Measurements from ENCODE around the gene PLXNA2.

DNA sequence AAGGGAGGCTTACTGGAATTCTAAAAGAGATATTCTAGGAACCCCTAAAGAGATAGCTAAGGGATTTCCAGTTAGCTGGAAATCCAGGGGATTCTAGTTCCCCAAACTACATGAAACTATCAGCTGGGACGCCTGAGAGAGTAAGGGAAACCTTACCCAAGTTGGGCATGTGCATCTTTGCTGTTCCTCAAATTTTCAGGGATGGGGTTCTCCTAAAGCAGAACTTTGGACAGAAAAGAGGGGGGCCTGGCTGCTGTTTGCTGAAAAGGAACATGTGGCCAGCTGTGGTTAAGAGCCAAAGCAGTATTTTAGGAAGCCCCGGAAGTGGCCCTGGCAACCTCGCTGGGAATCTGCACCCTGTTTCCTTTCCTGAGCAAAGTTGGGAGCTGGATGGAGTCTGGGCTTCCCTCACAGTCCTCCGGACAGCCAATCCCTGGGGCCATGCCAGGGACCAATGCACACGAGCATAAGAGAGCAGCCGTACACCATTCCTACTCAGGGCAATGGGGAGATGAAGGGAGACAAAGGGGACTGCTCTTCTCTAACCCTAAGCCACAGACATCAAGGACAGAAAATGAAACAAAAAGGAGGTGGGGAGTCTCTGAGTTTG lies 154.3 kb downstream of the PLXNA2 start:
- TF ChIP-seq, protein P1, sequence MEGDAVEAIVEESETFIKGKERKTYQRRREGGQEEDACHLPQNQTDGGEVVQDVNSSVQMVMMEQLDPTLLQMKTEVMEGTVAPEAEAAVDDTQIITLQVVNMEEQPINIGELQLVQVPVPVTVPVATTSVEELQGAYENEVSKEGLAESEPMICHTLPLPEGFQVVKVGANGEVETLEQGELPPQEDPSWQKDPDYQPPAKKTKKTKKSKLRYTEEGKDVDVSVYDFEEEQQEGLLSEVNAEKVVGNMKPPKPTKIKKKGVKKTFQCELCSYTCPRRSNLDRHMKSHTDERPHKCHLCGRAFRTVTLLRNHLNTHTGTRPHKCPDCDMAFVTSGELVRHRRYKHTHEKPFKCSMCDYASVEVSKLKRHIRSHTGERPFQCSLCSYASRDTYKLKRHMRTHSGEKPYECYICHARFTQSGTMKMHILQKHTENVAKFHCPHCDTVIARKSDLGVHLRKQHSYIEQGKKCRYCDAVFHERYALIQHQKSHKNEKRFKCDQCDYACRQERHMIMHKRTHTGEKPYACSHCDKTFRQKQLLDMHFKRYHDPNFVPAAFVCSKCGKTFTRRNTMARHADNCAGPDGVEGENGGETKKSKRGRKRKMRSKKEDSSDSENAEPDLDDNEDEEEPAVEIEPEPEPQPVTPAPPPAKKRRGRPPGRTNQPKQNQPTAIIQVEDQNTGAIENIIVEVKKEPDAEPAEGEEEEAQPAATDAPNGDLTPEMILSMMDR (IDR thresholded peaks at IDR 0.05): no peak
- TF ChIP-seq POLR2A (IDR thresholded peaks at IDR 0.05): no peak
- no peak for TF ChIP-seq POLR2AphosphoS5 (IDR thresholded peaks at IDR 0.05)
